Activated T-cell treated with anti-CD3 and anti-CD28 coated beads, Interleukin-2, amount 50 U/mL, for 48 hours (primary cell): Measurements from ENCODE around the gene CUBN.

ENCODE experiments used
- DNase-seq, 2 experiments: peaks; one replicate each; pipeline ENCODE4 v3.0.0-alpha.2; 2020

CUBN gene

GRCh38 chr10:17129741-17130140, at the start of gene CUBN:
Gene CUBN (minus strand): TSS chr10:17129811. CDS start chr10:17129765, 46 bp downstream.
- DNase-seq = no peak

GRCh38 chr10:17179002-17179401, 49.4 kb upstream of the CUBN start:
- no peak for DNase-seq

GRCh38 chr10:17178006-17178405, 48.4 kb upstream of the CUBN start:
- DNase-seq = no peak

GRCh38 chr10:17177014-17177413, 47.4 kb upstream of the CUBN start:
- no peak for DNase-seq

- DNase-seq = no peak
Observed at GRCh38 chr10:17176091-17176490, 46.5 kb upstream of the CUBN start.

GRCh38 chr10:17175551-17175950, 45.9 kb upstream of the CUBN start:
- no peak for DNase-seq

GRCh38 chr10:17174626-17175025, 45.0 kb upstream of the CUBN start:
- DNase-seq = no peak

- no peak for DNase-seq
Observed at GRCh38 chr10:17171141-17171641, 41.6 kb upstream of the CUBN start.

- no peak for DNase-seq
Observed at GRCh38 chr10:17169803-17170202, 40.2 kb upstream of the CUBN start.

- no peak for DNase-seq
Observed at GRCh38 chr10:17166699-17167098, 37.1 kb upstream of the CUBN start.

- no peak for DNase-seq
Observed at GRCh38 chr10:17162828-17163227, 33.2 kb upstream of the CUBN start.

GRCh38 chr10:17161775-17162174, 32.2 kb upstream of the CUBN start:
- no peak for DNase-seq

- DNase-seq = no peak
Observed at GRCh38 chr10:17157024-17157423, 27.4 kb upstream of the CUBN start.

- no peak for DNase-seq
Observed at GRCh38 chr10:17155826-17156225, 26.2 kb upstream of the CUBN start.

GRCh38 chr10:17154116-17154515, 24.5 kb upstream of the CUBN start:
- DNase-seq = no peak

- no peak for DNase-seq
Observed at GRCh38 chr10:17153321-17153720, 23.7 kb upstream of the CUBN start.

GRCh38 chr10:17151716-17152115, 22.1 kb upstream of the CUBN start:
- no peak for DNase-seq

GRCh38 chr10:17147884-17148489, 18.4 kb upstream of the CUBN start:
- no peak for DNase-seq

GRCh38 chr10:17146892-17147291, 17.3 kb upstream of the CUBN start:
- DNase-seq = no peak

GRCh38 chr10:17145239-17145638, 15.6 kb upstream of the CUBN start:
- DNase-seq = no peak

GRCh38 chr10:17144757-17145156, 15.1 kb upstream of the CUBN start:
- DNase-seq = peak; percentile 68

- DNase-seq = no peak
Observed at GRCh38 chr10:17144032-17144431, 14.4 kb upstream of the CUBN start.

- no peak for DNase-seq
Observed at GRCh38 chr10:17143055-17143690, 13.6 kb upstream of the CUBN start.

GRCh38 chr10:17141504-17142229, 12.1 kb upstream of the CUBN start:
- DNase-seq = no peak
